Peyer's patch (tissue), 4 donors: ENCODE data around the gene CASR.

Source experiments
- CTCF ChIP-seq, 6 experiments: fragments of 450-650 bp in 4 of 6; fragments of 200-600 bp in 2 of 6; sonication (generic) in 1 of 6; IDR thresholded peaks; one replicate each; pipeline ENCODE4 v1.5.1; 2017 to 2019; ENCODE audit warnings: antibody characterized with exemption in 6 of 6, mild to moderate bottlenecking in 3 of 6, moderate library complexity in 1 of 6
- POLR2A ChIP-seq, 2 donors: fragments of 450-650 bp; IDR thresholded peaks; one replicate each; pipeline ENCODE4 v1.5.1; 2017; ENCODE audit warnings: antibody characterized with exemption in 2 of 2, mild to moderate bottlenecking in 2 of 2, moderate library complexity in 2 of 2

- TF ChIP-seq POLR2A (IDR thresholded peaks at IDR 0.05) (no peak), CTCF (IDR thresholded peaks at IDR 0.05) (no peak)
Observed at GRCh38 chr3:122151480-122151879, 32.0 kb upstream of the CASR start.
